NCI-H2029 (cell line): Measurements from ENCODE around the gene SLC35F4.

ENCODE experiments used
- DNase-seq: peaks from one replicate; lab custom pipeline; 2025; lab: John Stamatoyannopoulos, UW

Gene SLC35F4

GRCh38 chr14:57617510-57617909, 248.4 kb downstream of the SLC35F4 start:
- no peak for DNase-seq

GRCh38 chr14:57612946-57613345, 252.9 kb downstream of the SLC35F4 start:
- DNase-seq: no peak

DNA sequence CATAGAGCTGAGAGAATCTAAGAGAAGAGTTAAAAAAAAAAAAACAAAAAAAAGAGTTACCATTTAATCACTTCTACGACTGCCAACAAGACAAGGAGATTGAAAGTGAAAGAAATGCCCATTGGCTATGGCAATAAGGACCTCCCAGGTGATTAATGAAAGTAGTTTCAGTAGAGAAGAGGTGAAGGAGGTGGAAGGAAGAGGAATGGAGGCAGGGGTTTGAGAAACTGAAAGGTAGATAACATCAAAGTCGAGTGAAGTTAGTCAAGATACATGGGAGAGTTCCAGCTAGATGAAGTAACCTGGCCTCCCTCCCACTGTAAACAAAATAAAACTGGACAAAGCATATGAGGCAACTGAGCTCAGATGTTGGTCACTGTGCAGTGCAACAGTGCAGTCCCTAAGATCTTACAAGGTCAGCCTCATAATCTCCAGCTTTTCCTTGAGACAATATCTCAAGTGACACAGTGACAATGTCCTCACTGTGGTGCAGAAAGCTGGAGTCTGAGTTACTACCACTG, 254.3 kb downstream of the SLC35F4 start:
- no peak for DNase-seq

- DNase-seq: no peak
Observed at GRCh38 chr14:57610631-57611030, 255.3 kb downstream of the SLC35F4 start.

GRCh38 chr14:57609192-57610075, 256.5 kb downstream of the SLC35F4 start:
- DNase-seq: no peak

DNA sequence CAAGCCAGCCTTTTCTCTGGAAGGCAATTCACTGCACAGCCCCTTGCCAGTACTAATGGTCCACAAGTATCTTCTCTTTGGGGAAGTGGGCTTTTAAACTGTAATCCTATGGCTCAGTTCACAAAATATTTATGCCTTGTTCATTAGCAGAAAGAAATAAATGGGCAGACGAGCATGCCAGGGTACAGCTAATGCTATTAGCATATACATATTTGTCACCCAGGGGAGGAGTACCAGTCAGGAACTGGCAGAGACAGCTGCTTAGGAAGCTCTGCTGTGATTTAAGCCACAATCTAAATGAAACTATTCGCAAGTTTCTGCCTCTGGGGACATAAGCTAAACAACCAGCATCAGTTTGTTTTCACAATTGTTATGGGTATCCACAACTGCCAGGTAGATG, 258.8 kb downstream of the SLC35F4 start:
- DNase-seq: no peak

GRCh38 chr14:57583396-57583795, 282.5 kb downstream of the SLC35F4 start:
- DNase-seq: no peak

DNA sequence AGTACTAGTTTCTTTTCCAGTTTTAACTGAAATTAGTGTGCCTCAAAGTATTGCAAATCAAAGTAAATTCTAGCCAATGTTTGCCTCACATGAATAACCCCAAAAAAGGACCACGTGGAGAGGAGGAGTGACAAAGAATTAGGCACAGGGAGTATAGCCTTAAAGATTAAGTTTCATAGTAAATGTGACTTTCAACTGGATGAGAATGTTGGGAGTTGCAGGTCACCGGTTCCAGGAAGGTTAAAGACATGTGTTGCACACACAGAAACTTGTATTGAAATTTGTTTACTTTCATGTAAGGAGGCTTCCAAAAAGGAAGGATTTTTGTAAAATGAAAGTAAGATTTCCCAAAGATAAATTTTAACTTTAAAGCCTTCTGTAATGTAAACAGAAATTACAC, 283.1 kb downstream of the SLC35F4 start:
- DNase-seq: no peak

DNA sequence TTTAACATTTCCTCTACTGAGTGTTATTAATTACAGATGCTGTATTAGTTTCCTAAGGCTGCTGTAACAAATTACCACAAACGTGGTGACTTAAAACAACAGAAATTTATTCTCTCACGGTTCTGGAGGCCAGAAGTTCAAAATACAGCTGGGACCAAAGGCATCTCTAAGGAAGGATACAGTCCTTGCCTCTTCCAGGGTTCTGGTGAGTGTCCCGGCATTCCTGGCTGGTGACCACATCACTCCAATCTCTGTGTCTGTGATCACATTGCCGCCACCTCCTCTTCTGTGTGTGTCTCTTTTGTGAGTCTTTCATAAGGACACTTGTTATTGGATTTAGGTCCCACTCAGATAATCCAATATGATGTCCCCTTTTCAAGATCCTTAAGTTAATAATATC, 287.1 kb downstream of the SLC35F4 start:
- DNase-seq: no peak

- no peak for DNase-seq
Observed at GRCh38 chr14:57576498-57576897, 289.4 kb downstream of the SLC35F4 start.

- DNase-seq: no peak
Observed at GRCh38 chr14:57575482-57575881, 290.4 kb downstream of the SLC35F4 start.

GRCh38 chr14:57574617-57575288, 291.1 kb downstream of the SLC35F4 start:
- no peak for DNase-seq

DNA sequence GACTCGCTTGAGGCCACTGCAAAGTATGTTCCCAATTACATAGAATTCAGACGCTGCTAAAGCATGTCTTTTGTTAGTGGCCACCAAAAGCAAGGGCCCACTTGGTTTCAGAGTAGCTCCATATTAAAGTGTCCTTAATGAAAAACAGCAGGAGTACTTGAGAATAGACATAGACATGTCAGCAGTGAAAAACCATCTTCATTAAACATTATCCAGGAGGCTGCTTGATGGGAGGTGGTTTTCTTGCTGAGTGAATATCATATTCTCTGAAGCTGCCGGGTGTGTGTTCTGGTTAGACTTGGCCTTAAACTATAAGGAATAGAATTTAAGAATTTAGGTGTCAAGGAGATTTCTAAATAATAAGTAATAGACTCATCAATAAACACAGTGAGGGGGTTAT, 292.7 kb downstream of the SLC35F4 start:
- no peak for DNase-seq

- DNase-seq: no peak
Observed at GRCh38 chr14:57568554-57568953, 297.3 kb downstream of the SLC35F4 start.

- no peak for DNase-seq
Observed at GRCh38 chr14:57567220-57567619, 298.7 kb downstream of the SLC35F4 start.

DNA sequence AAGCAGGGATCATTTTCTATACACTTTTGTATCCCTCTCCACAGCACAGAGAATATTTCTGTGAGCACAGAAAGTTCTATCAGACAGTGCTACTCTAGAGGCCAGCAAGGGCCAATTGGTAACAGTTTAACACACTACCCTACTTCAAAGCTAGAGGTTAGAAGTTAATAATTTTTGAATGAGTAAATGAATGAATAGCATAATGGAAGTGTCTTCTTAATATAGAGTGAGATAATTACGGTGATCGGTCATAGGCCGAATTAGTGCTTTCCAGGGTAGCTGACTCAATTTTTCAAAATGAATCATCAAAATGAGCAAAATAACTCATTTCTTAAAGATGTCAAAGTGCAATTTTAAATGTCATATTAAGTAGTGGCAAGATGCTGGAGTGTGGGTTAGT, 305.2 kb downstream of the SLC35F4 start:
- DNase-seq: no peak

GRCh38 chr14:57559576-57559975, 306.3 kb downstream of the SLC35F4 start:
- no peak for DNase-seq

DNA sequence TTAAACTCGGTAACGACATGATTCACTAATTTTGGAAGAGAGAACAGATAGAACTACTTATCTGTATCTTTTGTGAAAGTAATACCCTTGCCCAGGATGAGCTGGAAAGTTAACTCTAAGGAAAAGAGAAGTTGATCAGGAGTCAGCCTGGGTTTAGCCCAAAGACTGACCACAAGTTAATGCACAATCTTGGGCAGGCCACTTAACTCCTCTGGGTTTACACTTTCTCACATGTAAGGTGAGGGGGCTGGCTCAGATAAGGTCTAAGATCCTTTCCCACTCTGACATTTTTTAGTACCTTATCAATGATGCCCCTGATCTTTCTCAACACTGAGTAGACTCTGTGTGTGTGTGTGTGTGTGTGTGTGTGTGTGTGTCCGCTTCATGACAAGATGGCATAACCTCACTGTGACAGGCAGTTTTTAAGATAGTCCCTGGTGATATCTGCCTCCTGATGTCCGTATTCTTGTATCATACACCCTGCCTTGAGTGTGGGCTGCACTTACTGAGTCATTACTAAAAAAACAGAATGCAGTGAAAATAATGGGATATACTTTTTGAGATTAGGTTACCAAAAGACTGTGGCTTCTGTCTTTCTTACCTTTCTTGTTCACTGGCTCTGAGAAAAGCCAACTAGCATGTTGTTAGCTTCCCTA, 316.0 kb downstream of the SLC35F4 start:
- no peak for DNase-seq

DNA sequence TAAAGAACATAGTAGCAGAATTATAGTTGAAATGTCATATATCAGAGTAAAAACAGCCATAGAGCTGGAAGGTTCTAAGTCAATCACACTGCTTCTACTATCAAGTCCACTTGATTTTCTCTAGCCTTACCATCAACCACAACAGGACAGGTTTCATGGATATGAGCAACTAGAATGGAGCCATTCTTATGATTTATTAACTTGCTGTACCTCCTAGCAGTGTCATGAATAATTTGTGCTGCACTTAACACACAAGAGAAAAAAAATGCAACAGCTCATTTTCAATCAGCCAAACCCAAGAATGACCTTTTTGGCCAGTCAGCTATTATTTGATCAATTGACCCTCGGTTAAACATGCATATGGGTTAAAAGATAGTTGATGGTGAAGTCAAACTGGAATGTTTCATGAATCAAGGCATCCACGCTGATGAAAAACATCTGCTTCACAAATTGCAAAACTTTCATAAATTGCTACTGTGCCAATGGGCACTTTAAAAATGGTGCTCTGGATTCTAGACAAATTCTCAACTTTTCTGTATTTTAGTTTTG, 316.8 kb downstream of the SLC35F4 start:
- DNase-seq: no peak

GRCh38 chr14:57547131-57547530, 318.8 kb downstream of the SLC35F4 start:
- no peak for DNase-seq

- DNase-seq: no peak
Observed at GRCh38 chr14:57533214-57533613, 332.7 kb downstream of the SLC35F4 start.

GRCh38 chr14:57530571-57530970, 335.3 kb downstream of the SLC35F4 start:
- DNase-seq: no peak
